Measurements from ENCODE around the gene NUP93.

NUP93 gene

DNA sequence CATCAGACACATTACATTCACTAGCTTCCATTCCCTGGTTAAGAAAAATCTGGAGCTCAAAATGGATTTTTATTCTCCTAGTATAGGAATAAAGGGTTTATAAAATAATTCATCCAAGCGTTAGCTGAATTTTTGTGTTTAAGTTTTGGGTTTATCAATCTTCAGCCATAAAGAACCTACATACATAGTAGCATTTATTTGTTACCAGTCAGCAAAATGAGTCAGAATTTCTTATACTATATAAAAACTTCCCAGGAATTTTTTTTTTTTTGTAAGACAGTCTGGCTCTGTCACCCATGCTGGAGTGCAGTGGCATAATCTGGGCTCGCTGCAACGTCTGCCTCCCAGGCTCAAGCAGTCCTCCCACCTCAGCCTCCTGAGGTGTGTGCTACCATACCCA, 94.9 kb downstream of the NUP93 start:
- no peak for TF ChIP-seq CTCF (IDR thresholded peaks at IDR 0.05)
- Histone ChIP-seq H3K4me3 (no peak overlapping the region), H3K9me3 (no peaks in the 10 kb centered on the region), H3K27ac (no peak overlapping the region), H3K4me1 (no peaks in the 10 kb centered on the region), H3K27me3 (no peaks in the 10 kb centered on the region), H3K36me3 (peaks cover 9 to 70% (median 45%) of the 10 kb centered on the region in 3 donors)
- intact Hi-C loops (cut with DNase I; ENCODE audit: low total_unique reads): no loop called here
- DNase-seq: no peak

- Histone ChIP-seq H3K9me3 (no peaks in the 10 kb centered on the region), H3K27me3 (no peaks in the 10 kb centered on the region), H3K36me3 (peaks cover 9 to 70% (median 42%) of the 10 kb centered on the region in 3 donors), H3K4me1 (no peaks in the 10 kb centered on the region), H3K27ac (no peak overlapping the region), H3K4me3 (no peak overlapping the region)
- TF ChIP-seq CTCF (IDR thresholded peaks at IDR 0.05): no peak
- DNase-seq: no peak
- intact Hi-C loops (cut with DNase I; ENCODE audit: low total_unique reads): no loop called here
Observed at GRCh38 chr16:56825826-56826225, 95.9 kb downstream of the NUP93 start.

- Histone ChIP-seq H3K27ac (no peak overlapping the region), H3K36me3 (peaks cover 33 to 69% (median 46%) of the 10 kb centered on the region in 3 donors), H3K4me3 (no peak overlapping the region), H3K4me1 (no peaks in the 10 kb centered on the region), H3K27me3 (no peaks in the 10 kb centered on the region), H3K9me3 (no peaks in the 10 kb centered on the region)
- intact Hi-C loops (cut with DNase I; ENCODE audit: low total_unique reads): no loop called here
- no peak for TF ChIP-seq CTCF (IDR thresholded peaks at IDR 0.05)
- DNase-seq: no peak
Observed at GRCh38 chr16:56828647-56829046, 98.7 kb downstream of the NUP93 start.

DNA sequence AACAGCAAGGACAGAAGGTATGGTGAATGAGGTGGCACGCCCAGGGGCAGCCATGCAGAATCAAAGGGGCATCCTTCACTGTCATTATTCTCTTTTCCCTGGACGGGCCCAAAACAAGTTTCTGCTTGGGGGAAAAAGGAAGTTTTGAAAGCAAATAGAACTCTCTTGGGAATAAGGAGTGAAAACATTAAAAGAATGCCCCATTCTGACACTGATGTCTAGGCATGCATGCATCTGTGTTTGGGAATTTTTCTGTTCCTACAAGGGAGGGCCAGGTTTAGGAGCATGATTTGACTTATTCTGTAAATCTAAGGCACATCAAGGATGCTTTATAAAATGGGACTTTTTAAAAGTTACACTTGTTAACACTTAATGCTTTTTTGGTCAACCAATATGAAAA, 100.7 kb downstream of the NUP93 start:
- intact Hi-C loops (cut with DNase I; ENCODE audit: low total_unique reads): no loop called here
- DNase-seq: no peak

DNA sequence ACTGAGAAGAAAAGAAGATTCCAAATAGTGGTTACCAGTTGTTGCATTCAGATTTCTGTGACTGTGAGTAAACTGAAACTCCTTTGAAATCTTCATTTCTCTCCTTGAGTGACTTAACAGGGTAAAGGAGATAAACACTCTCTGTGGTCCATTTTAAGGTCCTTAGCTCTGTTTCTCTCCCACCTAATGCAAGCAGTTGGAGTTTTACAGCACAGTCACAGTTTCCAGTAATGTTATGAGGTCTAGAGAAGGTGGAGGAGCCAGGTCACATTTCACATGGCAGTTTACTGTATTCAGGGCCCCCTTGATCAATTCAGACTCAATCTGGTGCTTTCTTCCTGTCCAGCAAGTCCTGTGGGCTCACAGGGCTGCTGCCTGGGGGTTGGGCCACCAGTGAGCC, 102.8 kb downstream of the NUP93 start:
- H3K9me3 ChIP-seq: no peaks in the 10 kb centered on the region
- H3K27ac ChIP-seq: no peak overlapping the region
- no peak for DNase-seq
- intact Hi-C loops (cut with DNase I; ENCODE audit: low total_unique reads): no loop called here
- H3K4me1 ChIP-seq: no peaks in the 10 kb centered on the region
- no peaks in the 10 kb centered on the region for H3K27me3 ChIP-seq
- no peak overlapping the region for H3K4me3 ChIP-seq
- no peak for TF ChIP-seq CTCF (IDR thresholded peaks at IDR 0.05)
- H3K36me3 ChIP-seq: peaks cover 36 to 82% (median 76%) of the 10 kb centered on the region in 3 donors

More for the DNA sequence above, 100.7 kb downstream of the NUP93 start:
- H3K27ac ChIP-seq: no peak overlapping the region
- peaks cover 32 to 77% (median 56%) of the 10 kb centered on the region in 3 donors for H3K36me3 ChIP-seq
- no peak for TF ChIP-seq CTCF (IDR thresholded peaks at IDR 0.05)
- no peaks in the 10 kb centered on the region for H3K4me1 ChIP-seq
- H3K27me3 ChIP-seq: no peaks in the 10 kb centered on the region
- H3K9me3 ChIP-seq: no peaks in the 10 kb centered on the region
- H3K4me3 ChIP-seq: no peak overlapping the region

Data from tibial artery (tissue), 4 donors.